Measurements from ENCODE around the gene PFN3. TPM values are rescaled to one million over a fixed set of nuclear protein-coding genes. Genes with fewer than 3 reads are reported as not detected.
A peak's percentile ranks its signal among the peaks of the same experiment; 100 is the strongest.

PFN3 gene
- total and polyA plus RNA-seq, 8 donors, result not detected

- FAIRE-seq, result no peak
- no peaks in the 10 kb centered on the region for H3K9me3 ChIP-seq
- ATAC-seq, result no peak
- H3K4me3 ChIP-seq, result no peak overlapping the region
- TF ChIP-seq, protein P1, sequence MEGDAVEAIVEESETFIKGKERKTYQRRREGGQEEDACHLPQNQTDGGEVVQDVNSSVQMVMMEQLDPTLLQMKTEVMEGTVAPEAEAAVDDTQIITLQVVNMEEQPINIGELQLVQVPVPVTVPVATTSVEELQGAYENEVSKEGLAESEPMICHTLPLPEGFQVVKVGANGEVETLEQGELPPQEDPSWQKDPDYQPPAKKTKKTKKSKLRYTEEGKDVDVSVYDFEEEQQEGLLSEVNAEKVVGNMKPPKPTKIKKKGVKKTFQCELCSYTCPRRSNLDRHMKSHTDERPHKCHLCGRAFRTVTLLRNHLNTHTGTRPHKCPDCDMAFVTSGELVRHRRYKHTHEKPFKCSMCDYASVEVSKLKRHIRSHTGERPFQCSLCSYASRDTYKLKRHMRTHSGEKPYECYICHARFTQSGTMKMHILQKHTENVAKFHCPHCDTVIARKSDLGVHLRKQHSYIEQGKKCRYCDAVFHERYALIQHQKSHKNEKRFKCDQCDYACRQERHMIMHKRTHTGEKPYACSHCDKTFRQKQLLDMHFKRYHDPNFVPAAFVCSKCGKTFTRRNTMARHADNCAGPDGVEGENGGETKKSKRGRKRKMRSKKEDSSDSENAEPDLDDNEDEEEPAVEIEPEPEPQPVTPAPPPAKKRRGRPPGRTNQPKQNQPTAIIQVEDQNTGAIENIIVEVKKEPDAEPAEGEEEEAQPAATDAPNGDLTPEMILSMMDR (IDR thresholded peaks at IDR 0.05), result no peak
- H3K27ac ChIP-seq, result no peak overlapping the region
- DNase-seq, result no peak
- no peaks in the 10 kb centered on the region for H3K36me3 ChIP-seq
- H3K4me1 ChIP-seq, result no peaks in the 10 kb centered on the region
- H3K27me3 ChIP-seq, result no peaks in the 10 kb centered on the region
- 40 to 65% methylated on average over 5 of the region's 5 CpGs for WGBS, 2 donors
- intact Hi-C loops (cut with DNase I), result loop anchor here in 2 of 3 donors (5.0 kb wide), 2 partner anchors 58 to 108 kb away; no protein-coding TSS in a partner anchor
Observed at GRCh38 chr5:177393990-177394389, 6.5 kb downstream of the PFN3 start.

DNA sequence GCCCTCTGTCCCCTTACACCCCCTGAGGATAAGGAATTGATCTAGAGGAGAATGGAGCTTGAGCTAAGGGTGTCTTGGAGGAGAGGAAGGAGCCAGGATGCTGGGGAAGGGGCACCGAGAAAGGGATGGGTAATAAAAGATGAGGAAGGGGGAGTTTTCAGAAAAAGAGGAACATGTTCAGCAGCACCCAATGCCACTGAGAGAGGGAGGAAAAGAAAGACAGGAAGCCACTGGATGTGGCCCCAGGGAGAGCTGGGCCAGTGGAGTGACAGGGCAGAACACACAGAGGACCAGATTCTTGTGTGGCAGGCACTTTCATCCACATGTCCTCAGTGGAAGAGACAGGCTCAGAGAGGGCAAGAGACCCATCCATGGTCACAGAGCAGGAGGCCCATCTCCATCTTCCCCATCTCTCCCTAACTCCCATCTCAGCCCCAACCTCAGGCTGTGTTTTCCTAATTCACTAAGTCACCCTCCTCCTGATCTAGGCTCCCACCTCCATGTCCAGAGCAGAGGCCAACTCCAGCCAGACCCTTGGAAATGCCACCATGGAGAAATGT lies 7.2 kb downstream of the PFN3 start:
- FAIRE-seq, result no peak
- no peak overlapping the region for H3K27ac ChIP-seq

DNA sequence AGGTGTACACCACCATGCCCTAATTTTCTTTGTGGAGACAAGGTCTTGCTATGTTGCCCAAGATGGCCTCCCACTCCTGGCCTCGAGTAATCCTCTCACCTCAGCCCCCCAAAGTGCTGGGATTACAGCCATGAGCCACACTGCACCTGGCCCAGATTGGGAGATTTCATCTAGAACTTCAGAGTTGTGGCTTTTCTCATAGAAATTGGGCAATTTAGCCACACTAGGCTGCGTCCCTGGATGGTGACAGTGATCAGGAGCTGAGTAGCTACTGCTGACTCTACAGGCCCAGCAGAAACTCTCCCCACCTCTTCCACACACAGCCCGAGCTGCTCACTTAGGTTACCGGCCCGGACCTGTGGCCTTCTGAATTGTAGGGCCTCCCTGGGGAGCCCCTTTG lies 7.7 kb downstream of the PFN3 start:
- ATAC-seq (no peak), FAIRE-seq (no peak), DNase-seq (no peak)
- TF ChIP-seq, protein P1 (IDR thresholded peaks at IDR 0.05), result no peak
- intact Hi-C loops (cut with DNase I), result loop anchor here in 2 of 3 donors (5.0 kb wide), 2 partner anchors 60 to 110 kb away; no protein-coding TSS in a partner anchor
- H3K27ac ChIP-seq, result no peak overlapping the region
- H3K9me3 ChIP-seq, result no peaks in the 10 kb centered on the region
- WGBS, 2 donors, result 67 to 68% methylated on average over 5 of the region's 5 CpGs
- no peaks in the 10 kb centered on the region for H3K36me3 ChIP-seq
- H3K4me3 ChIP-seq, result no peak overlapping the region
- H3K4me1 ChIP-seq, result no peaks in the 10 kb centered on the region
- H3K27me3 ChIP-seq, result no peaks in the 10 kb centered on the region

More for the DNA sequence above, 7.2 kb downstream of the PFN3 start:
- ATAC-seq, result no peak
- Histone ChIP-seq H3K4me1 (no peaks in the 10 kb centered on the region), H3K27me3 (no peaks in the 10 kb centered on the region), H3K36me3 (no peaks in the 10 kb centered on the region), H3K9me3 (no peaks in the 10 kb centered on the region), H3K4me3 (no peak overlapping the region)
- intact Hi-C loops (cut with DNase I), result loop anchor here in 2 of 3 donors (5.0 kb wide), 2 partner anchors 59 to 109 kb away; no protein-coding TSS in a partner anchor
- WGBS, 2 donors, result 83% methylated on average over 1 of the region's 1 CpG
- TF ChIP-seq, protein P1 (IDR thresholded peaks at IDR 0.05), result no peak
- no peak for DNase-seq

DNA sequence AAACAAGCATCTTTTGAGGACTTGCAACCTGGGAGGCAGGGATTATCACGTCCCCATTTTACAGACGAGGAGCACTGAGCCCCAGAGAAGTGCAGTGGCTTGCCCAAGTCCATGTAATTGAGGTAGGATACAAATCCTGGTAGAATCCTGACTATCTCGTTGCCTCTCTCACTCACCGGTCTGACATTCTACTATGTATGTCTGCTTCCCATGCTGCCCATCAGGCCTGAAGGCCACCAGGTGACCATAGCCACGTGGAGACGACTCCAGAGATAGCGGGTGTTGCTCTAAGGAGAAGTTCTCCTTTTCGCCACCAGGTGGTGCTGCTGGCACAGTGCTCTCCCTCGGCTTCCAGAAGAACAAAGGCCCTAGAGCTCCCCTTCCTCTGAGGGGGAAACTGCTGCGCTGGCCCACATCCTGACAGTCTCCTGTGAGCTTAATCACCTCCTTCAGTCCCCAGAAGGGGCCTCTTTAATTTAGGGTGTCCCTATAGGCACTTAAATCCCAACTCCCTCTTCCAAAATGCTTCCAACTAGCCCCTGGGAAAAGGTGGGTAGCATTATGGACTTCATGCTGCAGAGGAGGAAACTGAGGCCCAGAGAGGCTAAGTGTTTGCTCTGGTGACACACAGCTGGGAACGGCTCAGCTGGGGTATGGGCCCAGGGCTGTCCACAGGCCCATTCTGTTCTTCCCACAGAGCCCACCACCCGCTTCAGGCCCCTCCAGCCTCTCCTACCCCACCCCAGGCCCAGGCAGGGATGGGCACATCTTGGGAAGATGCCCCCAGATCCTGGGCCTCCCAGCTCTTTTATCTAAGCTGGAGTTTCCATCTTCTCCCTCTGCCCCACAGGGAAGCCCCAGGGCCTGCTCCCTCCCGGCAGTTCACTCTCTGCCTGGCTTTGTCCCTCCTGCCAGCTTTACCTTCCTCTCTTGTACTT lies 9.8 kb downstream of the PFN3 start:
- Histone ChIP-seq H3K27me3 (no peaks in the 10 kb centered on the region), H3K9me3 (no peaks in the 10 kb centered on the region), H3K36me3 (no peaks in the 10 kb centered on the region), H3K4me3 (no peak overlapping the region), H3K4me1 (no peaks in the 10 kb centered on the region), H3K27ac (no peak overlapping the region)
- intact Hi-C loops (cut with DNase I), result loop anchor here in 2 of 3 donors (5.0 kb wide), 2 partner anchors 62 to 112 kb away; no protein-coding TSS in a partner anchor
- 22 to 26% methylated on average over 13 of the region's 13 CpGs for WGBS, 2 donors
- ATAC-seq (peak; percentile 90 to 97 (median 95)), FAIRE-seq (no peak), DNase-seq (peak; percentile 77 to 92 (median 86))
- TF ChIP-seq, protein P1 (IDR thresholded peaks at IDR 0.05), result peak; percentile 95 to 99 (median 98)

Measured in pancreas (tissue), 10 donors.